AG04450 (cell line): ENCODE measurements around the gene LARP6. TPM values are rescaled to one million over a fixed set of nuclear protein-coding genes. Genes with fewer than 3 reads are reported as not detected.
A peak's percentile ranks its signal among the peaks of the same experiment; 100 is the strongest.

ENCODE experiments used
- CTCF ChIA-PET: fragments of 300-600, 350-600 bp; formaldehyde crosslinking; extraction: SDS; loops from one replicate; lab custom pipeline; 2022; ENCODE audit warnings: antibody characterized with exemption, inconsistent platforms; lab: Charles Lee
- POLR2A ChIA-PET: fragments of 350-600 bp; formaldehyde crosslinking; extraction: SDS; loops from one replicate; lab custom pipeline; 2021; ENCODE audit warnings: antibody characterized with exemption, inconsistent platforms; lab: Yijun Ruan, JAX
- DNase-seq: peaks from one replicate; pipeline ENCODE4 v3.0.0-alpha.2; 2011; ENCODE audit warnings: low read depth, low spot score
- H3K27ac ChIP-seq: one replicate; pipeline ENCODE4 v1.5.1; 2012; ENCODE audit warnings: low read depth, low read length, control low read depth
- H3K27me3 ChIP-seq: one replicate; pipeline ENCODE4 v1.6.0; 2012; ENCODE audit warnings: low read length; ENCODE audit not compliant: control insufficient read depth, insufficient read depth
- H3K4me3 ChIP-seq: 2 replicates; pipeline ENCODE4 v1.5.1; 2011; ENCODE audit warnings: mild to moderate bottlenecking, low read depth, low read length, control low read depth
- H3K9me3 ChIP-seq: 2 replicates; pipeline ENCODE4 v1.5.1; 2012; ENCODE audit warnings: low read length; ENCODE audit not compliant: control insufficient read depth, insufficient read depth
- polyA plus RNA-seq: library from polyadenylated mRNA; depleted of rRNA; stranded (reverse); fragments of >200 nt; gene quantifications from 2 replicates; pipeline ENCODE4 v1.2.3, GENCODE V29; 2011
- TF ChIP-seq, protein P1 (sequence below): IDR thresholded peaks from 2 replicates; pipeline ENCODE4 v1.5.1; 2011; ENCODE audit warnings: low read depth, low read length, control low read depth, inconsistent platforms

Gene LARP6
- polyA plus RNA-seq, 1 experiment = 235 TPM

DNA sequence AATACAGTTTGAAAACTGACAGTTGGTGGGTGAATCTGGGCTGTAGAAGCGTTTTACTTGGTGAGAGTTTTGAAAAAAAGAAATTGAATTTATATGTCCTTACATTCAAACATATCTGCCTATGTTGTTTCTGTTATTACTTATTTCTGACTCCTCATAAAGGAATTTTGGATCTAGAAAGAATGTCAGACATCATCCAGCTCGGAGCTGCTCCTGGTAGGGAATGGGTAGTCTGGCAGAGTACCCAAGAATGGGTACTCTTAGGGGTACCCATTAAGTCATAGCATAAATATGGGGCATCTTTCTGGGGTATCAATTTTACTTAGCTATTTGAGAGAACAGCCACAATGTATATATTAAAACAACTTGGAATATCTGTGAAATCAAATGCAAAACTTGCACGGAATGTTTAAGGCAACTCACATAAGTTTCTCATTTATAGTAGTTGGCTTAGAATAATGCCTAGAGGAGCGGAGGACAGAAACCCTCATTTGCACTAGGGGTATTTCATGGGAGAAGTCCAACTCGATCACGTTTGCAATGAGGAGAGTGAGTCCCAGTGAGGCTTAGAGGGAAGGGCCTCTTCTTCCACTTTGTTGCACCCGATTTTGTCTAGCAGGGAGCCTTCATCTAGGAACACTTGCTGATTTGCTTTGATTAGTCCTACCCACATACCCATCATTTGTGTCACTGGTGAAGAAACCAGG, 2.4 kb upstream of the LARP6 start:
- ChIA-PET CTCF (interaction anchor here (1.9 to 2.4 kb wide), 2 partner anchors 19 to 32 kb away, joined by 9 to 11 read pairs; no protein-coding TSS in a partner anchor), POLR2A (interaction anchor here (0.7 to 2.3 kb wide), 11 partner anchors 10 to 298 kb away, joined by 3 to 17 read pairs (median 7); partner anchors contain the start of genes THAP10 and UACA)
- TF ChIP-seq, protein P1, sequence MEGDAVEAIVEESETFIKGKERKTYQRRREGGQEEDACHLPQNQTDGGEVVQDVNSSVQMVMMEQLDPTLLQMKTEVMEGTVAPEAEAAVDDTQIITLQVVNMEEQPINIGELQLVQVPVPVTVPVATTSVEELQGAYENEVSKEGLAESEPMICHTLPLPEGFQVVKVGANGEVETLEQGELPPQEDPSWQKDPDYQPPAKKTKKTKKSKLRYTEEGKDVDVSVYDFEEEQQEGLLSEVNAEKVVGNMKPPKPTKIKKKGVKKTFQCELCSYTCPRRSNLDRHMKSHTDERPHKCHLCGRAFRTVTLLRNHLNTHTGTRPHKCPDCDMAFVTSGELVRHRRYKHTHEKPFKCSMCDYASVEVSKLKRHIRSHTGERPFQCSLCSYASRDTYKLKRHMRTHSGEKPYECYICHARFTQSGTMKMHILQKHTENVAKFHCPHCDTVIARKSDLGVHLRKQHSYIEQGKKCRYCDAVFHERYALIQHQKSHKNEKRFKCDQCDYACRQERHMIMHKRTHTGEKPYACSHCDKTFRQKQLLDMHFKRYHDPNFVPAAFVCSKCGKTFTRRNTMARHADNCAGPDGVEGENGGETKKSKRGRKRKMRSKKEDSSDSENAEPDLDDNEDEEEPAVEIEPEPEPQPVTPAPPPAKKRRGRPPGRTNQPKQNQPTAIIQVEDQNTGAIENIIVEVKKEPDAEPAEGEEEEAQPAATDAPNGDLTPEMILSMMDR = no peak
- H3K27me3 ChIP-seq = no peaks in the 10 kb centered on the region
- H3K27ac ChIP-seq = peak overlapping the region; percentile 96
- H3K4me3 ChIP-seq = peak overlapping the region; percentile 14
- no peak for DNase-seq
- H3K9me3 ChIP-seq = no peaks in the 10 kb centered on the region; the same call in 1 of the 2 replicates

DNA sequence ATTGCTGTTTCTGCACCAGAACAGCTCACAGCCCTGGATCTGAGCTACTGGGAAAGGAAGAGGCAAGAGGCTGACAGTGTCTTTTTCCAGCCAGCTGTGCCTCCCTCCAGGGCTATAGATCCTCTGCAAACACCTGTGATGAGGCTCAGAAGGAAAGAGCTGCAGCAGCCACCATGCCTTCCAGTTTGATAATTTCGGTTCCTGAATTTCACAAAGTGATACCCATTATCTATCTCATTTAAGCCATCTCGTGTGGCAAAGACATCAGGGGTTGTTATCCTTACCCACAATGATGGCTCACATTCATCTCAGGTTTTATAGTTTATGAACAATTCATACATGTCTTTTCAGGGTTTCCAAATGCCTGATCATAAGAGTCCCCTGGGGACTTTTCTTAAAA, 1.8 kb upstream of the LARP6 start:
- POLR2A ChIA-PET = interaction anchor here (0.7 to 2.3 kb wide), 9 partner anchors 9 to 297 kb away, joined by 3 to 17 read pairs (median 8); no protein-coding TSS in a partner anchor
- Histone ChIP-seq H3K9me3 (no peaks in the 10 kb centered on the region; the same call in 1 of the 2 replicates), H3K27me3 (no peaks in the 10 kb centered on the region), H3K4me3 (0 out of 2 replicates have a peak overlapping the region, but pooled peaks have one; percentile 13), H3K27ac (peak overlapping the region; percentile 96)
- TF ChIP-seq, protein P1 = no peak
- no peak for DNase-seq
- CTCF ChIA-PET = interaction anchor here (1.9 to 2.4 kb wide), 2 partner anchors 19 to 31 kb away, joined by 9 to 11 read pairs; no protein-coding TSS in a partner anchor

DNA sequence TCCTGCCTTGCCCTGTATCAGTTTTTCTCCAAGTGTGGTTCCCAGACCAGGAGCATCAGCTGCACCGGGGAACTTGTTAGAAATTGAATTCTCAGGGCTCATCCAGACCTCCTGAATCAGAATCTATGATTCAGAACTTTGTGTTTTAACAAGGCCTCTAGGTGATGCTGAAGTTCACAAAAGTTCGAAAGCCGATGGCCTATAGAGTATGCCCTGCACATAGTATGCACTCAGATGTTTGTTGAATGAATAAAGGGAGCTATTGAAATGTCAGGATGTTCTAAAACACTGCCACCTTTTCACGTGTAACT, 664 bp upstream of the LARP6 start:
- DNase-seq = no peak
- peak overlapping the region; percentile 95 for H3K27ac ChIP-seq
- H3K9me3 ChIP-seq = no peaks in the 10 kb centered on the region
- H3K27me3 ChIP-seq = no peaks in the 10 kb centered on the region
- TF ChIP-seq, protein P1 = 0 out of 2 replicates have a peak, but pooled peaks have one; percentile 27
- H3K4me3 ChIP-seq = peak overlapping the region; percentile 98
- CTCF ChIA-PET = interaction anchor here (0.5 to 1.7 kb wide), 3 partner anchors 20 to 152 kb away, joined by 5 to 11 read pairs (median 7); no protein-coding TSS in a partner anchor
- POLR2A ChIA-PET = interaction anchor here (1.4 to 1.8 kb wide), 3 partner anchors 9 to 15 kb away, joined by 4 to 8 read pairs (median 8); no protein-coding TSS in a partner anchor

DNA sequence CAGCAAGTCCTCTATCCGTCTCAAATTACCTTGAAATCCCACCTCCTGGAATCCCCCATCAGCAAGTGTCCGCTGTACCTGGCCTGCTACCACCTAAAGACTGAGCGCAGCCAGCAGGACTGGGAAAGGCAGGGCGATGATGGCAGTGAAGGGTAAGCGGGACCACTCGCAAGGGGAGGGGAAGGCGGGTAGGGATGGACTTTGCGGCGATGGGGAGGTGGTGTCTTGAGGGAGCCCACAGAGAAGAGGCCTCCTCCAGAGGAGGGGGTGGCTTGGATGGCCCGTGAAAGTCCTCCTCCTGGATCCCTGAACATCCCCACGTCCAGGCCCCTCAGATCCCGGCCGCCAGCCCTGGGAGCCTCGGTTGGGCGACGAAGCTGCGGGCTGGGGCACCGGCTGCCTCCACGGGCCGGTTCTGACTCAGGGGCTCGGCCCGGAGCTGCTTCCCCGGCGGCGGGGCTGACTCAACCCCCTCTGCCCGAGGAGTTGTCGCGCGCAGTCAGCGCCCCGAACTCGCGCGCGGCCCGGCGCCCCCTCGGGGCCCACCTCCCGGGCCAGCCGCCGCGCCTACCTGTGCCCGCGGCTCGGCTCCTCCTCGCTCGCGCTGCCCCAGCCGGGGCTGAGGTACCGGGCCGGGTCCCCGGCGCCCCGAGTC, 512 bp downstream of the LARP6 start:
- peak overlapping the region; percentile 94 for H3K27ac ChIP-seq
- TF ChIP-seq, protein P1 = no peak

More for the DNA sequence above, 512 bp downstream of the LARP6 start:
- CTCF ChIA-PET = interaction anchor here (1.0 to 2.0 kb wide), 3 partner anchors 21 to 131 kb away, joined by 5 to 9 read pairs (median 7); no protein-coding TSS in a partner anchor
- POLR2A ChIA-PET = interaction anchor here (0.8 to 1.8 kb wide), 8 partner anchors 10 to 83 kb away, joined by 3 to 8 read pairs (median 4); partner anchors contain the start of genes LRRC49 and THAP10
- Histone ChIP-seq H3K4me3 (peak overlapping the region; percentile 98), H3K27me3 (no peaks in the 10 kb centered on the region), H3K9me3 (no peaks in the 10 kb centered on the region)
- no peak for DNase-seq
